ENCODE results near the gene PWWP2B. TPM values are rescaled to one million over a fixed set of nuclear protein-coding genes. Genes with fewer than 3 reads are reported as not detected.

The PWWP2B gene
- total RNA-seq, 4 donors from 2014 or later: 14.9 to 27.3 (median 16.7) TPM

- no peak for DNase-seq
- H3K9me3 ChIP-seq: no peaks in the 10 kb centered on the region
- TF ChIP-seq, protein P1, sequence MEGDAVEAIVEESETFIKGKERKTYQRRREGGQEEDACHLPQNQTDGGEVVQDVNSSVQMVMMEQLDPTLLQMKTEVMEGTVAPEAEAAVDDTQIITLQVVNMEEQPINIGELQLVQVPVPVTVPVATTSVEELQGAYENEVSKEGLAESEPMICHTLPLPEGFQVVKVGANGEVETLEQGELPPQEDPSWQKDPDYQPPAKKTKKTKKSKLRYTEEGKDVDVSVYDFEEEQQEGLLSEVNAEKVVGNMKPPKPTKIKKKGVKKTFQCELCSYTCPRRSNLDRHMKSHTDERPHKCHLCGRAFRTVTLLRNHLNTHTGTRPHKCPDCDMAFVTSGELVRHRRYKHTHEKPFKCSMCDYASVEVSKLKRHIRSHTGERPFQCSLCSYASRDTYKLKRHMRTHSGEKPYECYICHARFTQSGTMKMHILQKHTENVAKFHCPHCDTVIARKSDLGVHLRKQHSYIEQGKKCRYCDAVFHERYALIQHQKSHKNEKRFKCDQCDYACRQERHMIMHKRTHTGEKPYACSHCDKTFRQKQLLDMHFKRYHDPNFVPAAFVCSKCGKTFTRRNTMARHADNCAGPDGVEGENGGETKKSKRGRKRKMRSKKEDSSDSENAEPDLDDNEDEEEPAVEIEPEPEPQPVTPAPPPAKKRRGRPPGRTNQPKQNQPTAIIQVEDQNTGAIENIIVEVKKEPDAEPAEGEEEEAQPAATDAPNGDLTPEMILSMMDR (IDR thresholded peaks at IDR 0.05): no peak
- TF ChIP-seq POLR2A (IDR thresholded peaks at IDR 0.05): no peak
- H3K4me3 ChIP-seq: no peak overlapping the region
- peak overlapping the region in 3 of 4 donors; percentile 82 to 98 (median 98) for H3K27ac ChIP-seq
- 73 to 81% methylated on average over 4 to 8 of the region's 13 CpGs for WGBS, 2 donors
- H3K36me3 ChIP-seq: peaks cover 0 to 3% (median 0%) of the 10 kb centered on the region in 3 donors
- no peaks in the 10 kb centered on the region for H3K27me3 ChIP-seq
- intact Hi-C loops (cut with DNase I): loop anchor here (2.0 to 10.0 kb wide), 2 partner anchors 58 to 240 kb away; no protein-coding TSS in a partner anchor
- peaks cover 16 to 42% (median 28%) of the 10 kb centered on the region in 3 donors for H3K4me1 ChIP-seq
Observed at GRCh38 chr10:132394201-132394811, 2.7 kb upstream of the PWWP2B start.

DNA sequence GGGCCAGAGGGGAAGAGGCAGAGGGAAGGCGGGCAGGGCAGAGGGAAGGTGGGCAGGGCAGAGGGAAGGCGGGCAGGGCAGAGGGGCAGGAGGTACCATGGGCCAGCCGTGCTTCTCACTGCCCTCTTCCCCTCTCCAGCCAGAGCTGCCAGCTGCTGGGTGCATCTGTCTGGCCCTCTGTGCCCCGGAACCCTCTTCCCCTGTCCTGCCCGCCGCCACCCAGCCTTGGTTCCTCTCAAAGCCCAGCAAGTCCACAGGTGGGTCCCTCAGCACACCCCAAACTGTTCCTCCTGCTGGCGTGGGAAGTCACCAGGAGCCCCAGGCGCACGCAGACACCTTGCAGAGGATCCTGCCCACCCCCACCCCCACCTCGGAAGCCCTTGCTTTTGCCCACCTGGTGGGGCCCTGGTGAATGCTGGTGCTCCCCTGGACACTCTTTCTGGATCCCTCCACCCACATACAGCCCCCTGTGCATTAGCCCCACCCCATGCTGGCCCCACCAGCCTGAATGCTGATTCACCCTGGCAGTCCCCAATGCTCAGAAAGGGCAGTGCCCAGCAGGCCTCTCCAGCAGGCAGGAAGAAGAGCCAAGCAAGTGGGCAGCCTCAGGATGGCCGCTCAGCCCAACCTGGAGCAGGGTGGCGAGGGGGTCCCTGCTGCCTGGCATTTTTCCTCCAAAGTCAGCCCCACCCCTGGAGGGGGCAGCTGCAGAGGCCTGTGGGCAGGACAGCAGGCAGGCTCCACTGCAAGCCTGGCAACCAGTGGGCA lies 1.9 kb upstream of the PWWP2B start:
- 69 to 75% methylated on average over 5 to 6 of the region's 12 CpGs for WGBS, 2 donors

DNA sequence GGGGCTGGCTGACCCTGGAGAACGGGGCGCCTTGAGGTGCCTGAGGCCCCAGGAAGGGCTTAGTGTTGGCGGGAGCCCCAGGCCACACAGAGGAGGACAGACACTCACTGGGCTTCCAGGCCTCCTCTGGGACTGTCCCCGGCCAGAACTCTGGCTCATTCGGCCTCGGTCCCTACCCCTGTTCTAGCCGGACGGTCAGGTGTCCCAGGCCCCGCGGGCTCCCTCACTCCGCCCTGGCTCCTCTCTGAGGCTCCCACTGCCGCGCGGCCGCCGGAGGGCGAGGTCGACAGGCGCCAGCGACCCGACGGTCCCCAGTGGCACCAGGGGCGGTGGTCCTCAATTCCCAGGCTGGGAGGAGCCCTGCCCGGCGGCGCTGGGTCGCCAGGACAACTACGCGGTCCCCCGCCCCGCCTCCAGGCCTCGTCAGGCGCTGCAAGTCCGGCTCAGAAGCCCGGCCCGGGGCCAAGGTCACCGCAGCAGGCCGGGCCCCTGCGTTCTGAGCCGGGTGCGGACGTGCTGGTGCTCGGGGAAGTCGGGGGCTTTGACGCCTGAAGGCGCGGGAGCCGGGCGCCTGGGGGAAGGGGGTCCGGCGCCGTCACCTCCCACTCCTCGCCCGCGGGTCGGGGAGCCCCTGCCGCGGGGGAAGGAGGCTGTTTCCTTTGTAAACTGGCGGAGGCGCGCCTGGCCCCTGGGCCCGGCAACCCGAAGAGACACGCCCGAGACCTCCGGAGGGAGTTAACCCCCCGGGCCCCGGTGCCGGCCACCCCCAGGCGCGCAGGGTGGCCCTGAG lies 1.1 kb upstream of the PWWP2B start:
- Histone ChIP-seq H3K27me3 (no peaks in the 10 kb centered on the region), H3K4me3 (peak overlapping the region; percentile 68 to 87 (median 71)), H3K36me3 (peaks cover 0 to 8% (median 0%) of the 10 kb centered on the region in 3 donors), H3K27ac (peak overlapping the region; percentile 82 to 98 (median 97)), H3K9me3 (no peaks in the 10 kb centered on the region), H3K4me1 (peaks cover 32 to 50% (median 44%) of the 10 kb centered on the region in 3 donors)
- TF ChIP-seq, protein P1 (IDR thresholded peaks at IDR 0.05): peak in 1 of 6 experiments; percentile 5
- TF ChIP-seq POLR2A (IDR thresholded peaks at IDR 0.05): peak in 1 of 4 donors; percentile 57
- intact Hi-C loops (cut with DNase I): loop anchor here (2.0 to 10.0 kb wide), 2 partner anchors 57 to 239 kb away; no protein-coding TSS in a partner anchor
- no peak for DNase-seq
- no CpG with 5 or more reads among the region's 71 CpGs for WGBS, 2 donors

More for the DNA sequence above, 1.9 kb upstream of the PWWP2B start:
- peaks cover 0 to 8% (median 0%) of the 10 kb centered on the region in 3 donors for H3K36me3 ChIP-seq
- H3K9me3 ChIP-seq: no peaks in the 10 kb centered on the region
- peaks cover 24 to 42% (median 36%) of the 10 kb centered on the region in 3 donors for H3K4me1 ChIP-seq
- peak overlapping the region in 2 of 4 donors; percentile 68 to 87 for H3K4me3 ChIP-seq
- H3K27me3 ChIP-seq: no peaks in the 10 kb centered on the region
- intact Hi-C loops (cut with DNase I): loop anchor here (2.0 to 10.0 kb wide), 2 partner anchors 58 to 240 kb away; no protein-coding TSS in a partner anchor
- TF ChIP-seq, protein P1 (IDR thresholded peaks at IDR 0.05): no peak
- no peak for TF ChIP-seq POLR2A (IDR thresholded peaks at IDR 0.05)
- peak overlapping the region; percentile 82 to 98 (median 97) for H3K27ac ChIP-seq
- DNase-seq: no peak

DNA sequence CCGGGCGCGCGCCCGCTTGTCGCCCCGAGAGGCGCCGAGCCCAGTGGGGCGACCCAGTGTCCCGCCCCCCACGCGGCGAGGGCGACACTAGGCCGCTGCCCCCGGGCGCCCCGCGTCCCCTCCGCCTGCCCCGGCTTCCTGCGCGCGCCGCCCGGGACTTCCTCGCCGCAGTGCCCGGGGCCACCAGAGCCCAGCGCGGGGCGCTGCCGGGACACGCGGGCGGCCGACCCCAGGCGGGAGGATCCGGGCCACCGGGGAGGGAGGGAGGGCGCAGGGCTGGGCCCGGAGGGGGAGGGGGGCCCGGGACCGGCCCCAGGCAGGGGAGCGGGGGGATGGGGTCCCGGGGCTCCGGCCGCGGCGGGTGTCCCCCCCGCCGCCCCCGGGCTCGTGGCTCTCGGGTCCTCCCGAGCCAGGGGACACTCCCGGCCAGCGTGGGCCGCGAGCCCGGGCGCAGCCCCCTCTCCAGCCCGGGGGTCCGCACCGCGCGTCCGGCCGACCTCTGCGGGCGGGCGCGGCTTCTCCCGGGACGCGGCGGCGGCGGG lies 435 bp upstream of the PWWP2B start:
- Histone ChIP-seq H3K4me1 (peaks cover 38 to 57% (median 51%) of the 10 kb centered on the region in 3 donors), H3K27me3 (no peaks in the 10 kb centered on the region), H3K9me3 (no peaks in the 10 kb centered on the region), H3K36me3 (peaks cover 0 to 8% (median 0%) of the 10 kb centered on the region in 3 donors), H3K4me3 (peak overlapping the region; percentile 68 to 87 (median 71)), H3K27ac (peak overlapping the region; percentile 82 to 98 (median 97))
- no peak for TF ChIP-seq POLR2A (IDR thresholded peaks at IDR 0.05)
- TF ChIP-seq, protein P1 (IDR thresholded peaks at IDR 0.05): peak in 5 of 6 experiments; percentile 18 to 57 (median 47)
- WGBS, 2 donors: no CpG with 5 or more reads among the region's 80 CpGs
- intact Hi-C loops (cut with DNase I): loop anchor here (10.0 kb wide), 1 partner anchor 238 kb away; no protein-coding TSS in a partner anchor
- DNase-seq: no peak

Data from esophagus squamous epithelium (tissue), 5 donors.